OCI-LY7 (cell line): ENCODE data around the gene PRR30.

Source experiments
- EZH2phosphoT487 ChIP-seq: fragments of 200-600 bp; sonication (generic); IDR thresholded peaks from 2 replicates; pipeline ENCODE4 v1.6.1; 2018; ENCODE audit warnings: low read depth, borderline replicate concordance, mild to moderate bottlenecking, mixed run types, antibody characterized with exemption, low read length, moderate library complexity, mixed read lengths
- TF ChIP-seq, protein P1 (sequence below): fragments of 200-600 bp; sonication (generic); conservative IDR thresholded peaks from 2 replicates; pipeline ENCODE4 v1.5.1; 2014; ENCODE audit warnings: mild to moderate bottlenecking, antibody characterized with exemption, low read length, moderate library complexity, mixed read lengths

DNA sequence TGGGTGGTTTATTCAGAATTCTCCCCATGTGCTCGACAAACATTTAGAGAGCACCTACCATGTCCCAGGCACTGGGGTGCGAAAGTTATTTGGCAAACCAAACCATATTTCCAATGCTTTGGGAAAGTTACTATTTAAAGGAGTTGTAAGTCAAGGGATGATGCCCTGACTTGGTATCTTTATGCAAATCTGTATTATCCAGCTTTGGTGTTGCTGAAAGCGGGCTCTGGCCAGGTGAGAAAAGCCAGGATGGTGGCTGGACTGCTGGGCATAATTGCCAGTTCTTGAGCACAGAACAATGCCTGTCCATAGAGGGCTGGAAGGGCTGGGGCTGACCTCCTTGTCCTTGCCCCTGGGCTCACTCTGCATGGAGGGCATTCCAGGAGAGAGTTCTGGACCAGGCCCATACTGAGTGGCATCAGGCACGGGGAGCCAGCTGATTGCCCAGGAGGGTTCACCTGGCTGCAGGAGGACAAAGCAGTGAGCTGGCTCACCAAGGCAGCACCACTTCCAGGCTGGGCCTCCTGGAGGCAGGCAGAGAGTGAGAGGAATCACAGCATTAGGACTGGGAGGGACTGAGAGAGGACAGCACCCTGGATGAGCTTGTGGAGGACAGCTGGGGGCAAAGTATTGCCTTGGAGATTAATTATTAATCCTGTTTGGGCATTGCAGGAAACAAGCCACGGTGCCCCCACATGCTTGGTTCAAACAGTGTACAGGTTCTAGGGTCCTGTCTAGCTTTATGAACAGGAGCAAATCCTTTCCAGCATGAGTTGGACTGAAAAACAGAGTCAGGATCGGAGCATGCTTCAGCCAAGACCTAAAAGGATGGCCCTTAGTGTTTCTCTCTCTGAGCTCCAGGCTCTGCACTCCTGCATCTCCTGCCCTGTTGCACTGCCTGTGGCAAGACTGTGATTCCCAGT is 45.5 kb downstream of the PRR30 start:
- TF ChIP-seq, protein P1, sequence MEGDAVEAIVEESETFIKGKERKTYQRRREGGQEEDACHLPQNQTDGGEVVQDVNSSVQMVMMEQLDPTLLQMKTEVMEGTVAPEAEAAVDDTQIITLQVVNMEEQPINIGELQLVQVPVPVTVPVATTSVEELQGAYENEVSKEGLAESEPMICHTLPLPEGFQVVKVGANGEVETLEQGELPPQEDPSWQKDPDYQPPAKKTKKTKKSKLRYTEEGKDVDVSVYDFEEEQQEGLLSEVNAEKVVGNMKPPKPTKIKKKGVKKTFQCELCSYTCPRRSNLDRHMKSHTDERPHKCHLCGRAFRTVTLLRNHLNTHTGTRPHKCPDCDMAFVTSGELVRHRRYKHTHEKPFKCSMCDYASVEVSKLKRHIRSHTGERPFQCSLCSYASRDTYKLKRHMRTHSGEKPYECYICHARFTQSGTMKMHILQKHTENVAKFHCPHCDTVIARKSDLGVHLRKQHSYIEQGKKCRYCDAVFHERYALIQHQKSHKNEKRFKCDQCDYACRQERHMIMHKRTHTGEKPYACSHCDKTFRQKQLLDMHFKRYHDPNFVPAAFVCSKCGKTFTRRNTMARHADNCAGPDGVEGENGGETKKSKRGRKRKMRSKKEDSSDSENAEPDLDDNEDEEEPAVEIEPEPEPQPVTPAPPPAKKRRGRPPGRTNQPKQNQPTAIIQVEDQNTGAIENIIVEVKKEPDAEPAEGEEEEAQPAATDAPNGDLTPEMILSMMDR: no peak
- TF ChIP-seq EZH2phosphoT487: no peak
